Measurements from ENCODE around the gene CRYBG2.
"Not testable (repeated sequence)": the region's sequence is repeated elsewhere in the genome, so short reads cannot be mapped to it uniquely, and the experiment has no call there.

Gene CRYBG2

GRCh38 chr1:26384076-26384475 is 30.1 kb upstream of the CRYBG2 start:
- Histone ChIP-seq H3K4me3 (ENCODE audit: severe bottlenecking) (no peak overlapping the region), H3K27me3 (ENCODE audit: insufficient read depth, poor library complexity, severe bottlenecking) (no peaks in the 10 kb centered on the region), H3K9me3 (ENCODE audit: severe bottlenecking) (no peaks in the 10 kb centered on the region), H3K36me3 (ENCODE audit: low read depth) (no peaks in the 10 kb centered on the region), H3K27ac (ENCODE audit: poor library complexity, severe bottlenecking) (no peak overlapping the region), H3K4me1 (ENCODE audit: insufficient read depth, poor library complexity, severe bottlenecking) (peaks cover 7% of the 10 kb centered on the region)
- no peak for TF ChIP-seq CTCF (IDR thresholded peaks at IDR 0.05; ENCODE audit: poor library complexity, severe bottlenecking)
- DNase-seq (ENCODE audit: low spot score) (no peak), ATAC-seq (ENCODE audit: low read depth) (no peak)

- Histone ChIP-seq H3K4me1 (ENCODE audit: insufficient read depth, poor library complexity, severe bottlenecking) (peaks cover 21% of the 10 kb centered on the region), H3K4me3 (ENCODE audit: severe bottlenecking) (no peak overlapping the region), H3K27ac (ENCODE audit: poor library complexity, severe bottlenecking) (peak overlapping the region; percentile 88), H3K9me3 (ENCODE audit: severe bottlenecking) (no peaks in the 10 kb centered on the region), H3K27me3 (ENCODE audit: insufficient read depth, poor library complexity, severe bottlenecking) (no peaks in the 10 kb centered on the region), H3K36me3 (ENCODE audit: low read depth) (no peaks in the 10 kb centered on the region)
- DNase-seq (ENCODE audit: low spot score) (no peak), ATAC-seq (ENCODE audit: low read depth) (no peak)
- no peak for TF ChIP-seq CTCF (IDR thresholded peaks at IDR 0.05; ENCODE audit: poor library complexity, severe bottlenecking)
Measured at GRCh38 chr1:26378879-26379251, 24.9 kb upstream of the CRYBG2 start.

- Histone ChIP-seq H3K27ac (ENCODE audit: poor library complexity, severe bottlenecking) (peak overlapping the region; percentile 88), H3K9me3 (ENCODE audit: severe bottlenecking) (no peaks in the 10 kb centered on the region), H3K4me1 (ENCODE audit: insufficient read depth, poor library complexity, severe bottlenecking) (peaks cover 21% of the 10 kb centered on the region), H3K27me3 (ENCODE audit: insufficient read depth, poor library complexity, severe bottlenecking) (no peaks in the 10 kb centered on the region), H3K36me3 (ENCODE audit: low read depth) (no peaks in the 10 kb centered on the region), H3K4me3 (ENCODE audit: severe bottlenecking) (no peak overlapping the region)
- ATAC-seq (ENCODE audit: low read depth) (peak; percentile 93), DNase-seq (ENCODE audit: low spot score) (peak; percentile 88)
- TF ChIP-seq CTCF (IDR thresholded peaks at IDR 0.05; ENCODE audit: poor library complexity, severe bottlenecking), result no peak
Measured at GRCh38 chr1:26378088-26378878, 24.4 kb upstream of the CRYBG2 start.

GRCh38 chr1:26376050-26376449 is 22.1 kb upstream of the CRYBG2 start:
- no peak for TF ChIP-seq CTCF (IDR thresholded peaks at IDR 0.05; ENCODE audit: poor library complexity, severe bottlenecking)
- Histone ChIP-seq H3K4me3 (ENCODE audit: severe bottlenecking) (no peak overlapping the region), H3K36me3 (ENCODE audit: low read depth) (no peaks in the 10 kb centered on the region), H3K4me1 (ENCODE audit: insufficient read depth, poor library complexity, severe bottlenecking) (peaks cover 29% of the 10 kb centered on the region), H3K9me3 (ENCODE audit: severe bottlenecking) (peaks cover 2% of the 10 kb centered on the region), H3K27ac (ENCODE audit: poor library complexity, severe bottlenecking) (no peak overlapping the region), H3K27me3 (ENCODE audit: insufficient read depth, poor library complexity, severe bottlenecking) (no peaks in the 10 kb centered on the region)
- no peak for ATAC-seq (ENCODE audit: low read depth)
- no peak for DNase-seq (ENCODE audit: low spot score)

GRCh38 chr1:26375081-26375480 is 21.2 kb upstream of the CRYBG2 start:
- DNase-seq (ENCODE audit: low spot score), result no peak
- H3K4me1 ChIP-seq (ENCODE audit: insufficient read depth, poor library complexity, severe bottlenecking), result peaks cover 29% of the 10 kb centered on the region
- H3K4me3 ChIP-seq (ENCODE audit: severe bottlenecking), result no peak overlapping the region
- no peaks in the 10 kb centered on the region for H3K27me3 ChIP-seq (ENCODE audit: insufficient read depth, poor library complexity, severe bottlenecking)
- H3K9me3 ChIP-seq (ENCODE audit: severe bottlenecking), result peaks cover 4% of the 10 kb centered on the region
- TF ChIP-seq CTCF (IDR thresholded peaks at IDR 0.05; ENCODE audit: poor library complexity, severe bottlenecking), result no peak
- no peaks in the 10 kb centered on the region for H3K36me3 ChIP-seq (ENCODE audit: low read depth)
- H3K27ac ChIP-seq (ENCODE audit: poor library complexity, severe bottlenecking), result peak overlapping the region; percentile 35
- no peak for ATAC-seq (ENCODE audit: low read depth)

- H3K4me1 ChIP-seq (ENCODE audit: insufficient read depth, poor library complexity, severe bottlenecking), result peaks cover 29% of the 10 kb centered on the region
- ATAC-seq (ENCODE audit: low read depth); DNase-seq (ENCODE audit: low spot score); H3K9me3 ChIP-seq (ENCODE audit: severe bottlenecking); H3K27ac ChIP-seq (ENCODE audit: poor library complexity, severe bottlenecking); H3K36me3 ChIP-seq (ENCODE audit: low read depth); H3K4me3 ChIP-seq (ENCODE audit: severe bottlenecking); H3K27me3 ChIP-seq (ENCODE audit: insufficient read depth, poor library complexity, severe bottlenecking): not testable (repeated sequence)
Measured at GRCh38 chr1:26374361-26374760, 20.4 kb upstream of the CRYBG2 start.

Measured in RWPE2 (cell line).